Stomach (tissue), 9 donors: ENCODE results near the gene ZNF335. TPM values are rescaled to one million over a fixed set of nuclear protein-coding genes. Genes with fewer than 3 reads are reported as not detected.

Experiments
- DNase-seq, 2 donors: peaks; one replicate each; pipeline versions ENCODE4 v3.0.0 to v3.0.0-alpha.2; 2013 to 2019
- H3K27ac ChIP-seq, 5 donors: fragments of 200-600 bp in 4 of 5; sonication (generic) in 4 of 5; one replicate each; pipeline ENCODE4 v1.5.1; 2013 to 2019; ENCODE audit warnings: mild to moderate bottlenecking in 1 of 5, moderate library complexity in 1 of 5
- H3K27me3 ChIP-seq, 3 donors: fragments of 200-600 bp; sonication (generic); one replicate each; pipeline ENCODE4 v1.5.1; 2017 to 2019; ENCODE audit warnings: mixed run types in 1 of 3
- H3K36me3 ChIP-seq, 4 donors: fragments of 200-600 bp; sonication (generic); 1 replicate in 3 of 4; 2 replicates in 1 of 4; pipeline ENCODE4 v1.5.1; 2016 to 2019
- H3K4me1 ChIP-seq, 4 donors: fragments of 200-600 bp; sonication (generic); one replicate each; pipeline ENCODE4 v1.5.1; 2016 to 2019
- H3K4me3 ChIP-seq, 4 donors: fragments of 200-600 bp; sonication (generic) in 3 of 4; one replicate each; pipeline ENCODE4 v1.5.1; 2016 to 2019; ENCODE audit warnings: mild to moderate bottlenecking in 1 of 4
- H3K9me3 ChIP-seq, 4 donors: fragments of 200-600 bp; sonication (generic); one replicate each; pipeline ENCODE4 v1.5.1; 2016 to 2019
- EP300 ChIP-seq: sonication (generic); formaldehyde crosslinking; IDR thresholded peaks from one replicate; pipeline ENCODE4 v1.6.1; 2017; ENCODE audit warnings: antibody characterized with exemption
- POLR2A ChIP-seq, 4 donors: fragments of 450-650 bp; IDR thresholded peaks; one replicate each; pipeline ENCODE4 v1.6.1; 2016; ENCODE audit warnings: antibody characterized with exemption in 4 of 4, control low read depth in 2 of 4, mild to moderate bottlenecking in 1 of 4, moderate library complexity in 1 of 4
- POLR2AphosphoS5 ChIP-seq, 3 donors: sonication (generic); formaldehyde crosslinking; IDR thresholded peaks; one replicate each; pipeline ENCODE4 v1.6.1; 2016; ENCODE audit warnings: antibody characterized with exemption in 3 of 3
- WGBS, 5 donors: extraction: QIAGEN DNeasy Blood & Tissue Kit in 3 of 5; methylation state at CpG; one replicate each; pipeline versions ENCODE4 v1.1.5 to v1.1.7; 2013 to 2018; 5-methylcytosine and 5-hydroxymethylcytosine counted together
- intact Hi-C: fragments of 100-400 bp; cut with DNase I; formaldehyde crosslinking; loops from one replicate; pipeline ENCODE4 v1.15.1; 2023; ENCODE audit warnings: low total_unique reads
- polyA plus RNA-seq, 3 donors: library from polyadenylated mRNA; stranded (reverse); fragments of 200-250 nt; gene quantifications; one replicate each; pipeline ENCODE4 v1.2.3, GENCODE V29; 2013
- total RNA-seq, 5 donors: library from RNA; depleted of rRNA; stranded (reverse); fragments of >200 nt; gene quantifications; one replicate each; pipeline versions ENCODE4 v1.1.0 to v1.2.3, GENCODE V29; 2014 to 2016
- TF ChIP-seq, protein P1 (sequence below), 7 experiments: fragments of 450-650 bp in 4 of 7; fragments of 200-600 bp in 3 of 7; sonication (generic) in 3 of 7; IDR thresholded peaks; one replicate each; pipeline ENCODE4 v1.5.1; 2016 to 2019; ENCODE audit warnings: antibody characterized with exemption in 7 of 7, control low read depth in 2 of 7, mild to moderate bottlenecking in 1 of 7
- donor health status: healthy with polysubstance abuse.
- donor health status: Bipolar disorder and iron deficiency.
- donor health status: healthy.

The ZNF335 gene
- total and polyA plus RNA-seq, 8 donors: 7.2 to 72.3 (median 18.0) TPM

- no peaks in the 10 kb centered on the region for H3K36me3 ChIP-seq
- H3K27me3 ChIP-seq: peaks cover 30 to 95% (median 44%) of the 10 kb centered on the region in 3 donors
- no peak overlapping the region for H3K4me3 ChIP-seq
- peaks cover 15 to 32% (median 24%) of the 10 kb centered on the region in 4 donors for H3K4me1 ChIP-seq
- intact Hi-C loops: loop anchor here (10.0 kb wide), 1 partner anchor 78 kb away; no protein-coding TSS in a partner anchor
- TF ChIP-seq, protein P1, sequence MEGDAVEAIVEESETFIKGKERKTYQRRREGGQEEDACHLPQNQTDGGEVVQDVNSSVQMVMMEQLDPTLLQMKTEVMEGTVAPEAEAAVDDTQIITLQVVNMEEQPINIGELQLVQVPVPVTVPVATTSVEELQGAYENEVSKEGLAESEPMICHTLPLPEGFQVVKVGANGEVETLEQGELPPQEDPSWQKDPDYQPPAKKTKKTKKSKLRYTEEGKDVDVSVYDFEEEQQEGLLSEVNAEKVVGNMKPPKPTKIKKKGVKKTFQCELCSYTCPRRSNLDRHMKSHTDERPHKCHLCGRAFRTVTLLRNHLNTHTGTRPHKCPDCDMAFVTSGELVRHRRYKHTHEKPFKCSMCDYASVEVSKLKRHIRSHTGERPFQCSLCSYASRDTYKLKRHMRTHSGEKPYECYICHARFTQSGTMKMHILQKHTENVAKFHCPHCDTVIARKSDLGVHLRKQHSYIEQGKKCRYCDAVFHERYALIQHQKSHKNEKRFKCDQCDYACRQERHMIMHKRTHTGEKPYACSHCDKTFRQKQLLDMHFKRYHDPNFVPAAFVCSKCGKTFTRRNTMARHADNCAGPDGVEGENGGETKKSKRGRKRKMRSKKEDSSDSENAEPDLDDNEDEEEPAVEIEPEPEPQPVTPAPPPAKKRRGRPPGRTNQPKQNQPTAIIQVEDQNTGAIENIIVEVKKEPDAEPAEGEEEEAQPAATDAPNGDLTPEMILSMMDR (IDR thresholded peaks at IDR 0.05): no peak
- TF ChIP-seq POLR2A (IDR thresholded peaks at IDR 0.05): no peak
- no peak for TF ChIP-seq EP300
- TF ChIP-seq POLR2AphosphoS5 (IDR thresholded peaks at IDR 0.05): no peak
- no peaks in the 10 kb centered on the region for H3K9me3 ChIP-seq
- WGBS, 5 donors: 67 to 74% (median 69%) methylated on average over 4 of the region's 4 CpGs
- no peak for DNase-seq
- H3K27ac ChIP-seq: no peak overlapping the region
Observed at GRCh38 chr20:46017272-46017671, 45.3 kb upstream of the ZNF335 start.

DNA sequence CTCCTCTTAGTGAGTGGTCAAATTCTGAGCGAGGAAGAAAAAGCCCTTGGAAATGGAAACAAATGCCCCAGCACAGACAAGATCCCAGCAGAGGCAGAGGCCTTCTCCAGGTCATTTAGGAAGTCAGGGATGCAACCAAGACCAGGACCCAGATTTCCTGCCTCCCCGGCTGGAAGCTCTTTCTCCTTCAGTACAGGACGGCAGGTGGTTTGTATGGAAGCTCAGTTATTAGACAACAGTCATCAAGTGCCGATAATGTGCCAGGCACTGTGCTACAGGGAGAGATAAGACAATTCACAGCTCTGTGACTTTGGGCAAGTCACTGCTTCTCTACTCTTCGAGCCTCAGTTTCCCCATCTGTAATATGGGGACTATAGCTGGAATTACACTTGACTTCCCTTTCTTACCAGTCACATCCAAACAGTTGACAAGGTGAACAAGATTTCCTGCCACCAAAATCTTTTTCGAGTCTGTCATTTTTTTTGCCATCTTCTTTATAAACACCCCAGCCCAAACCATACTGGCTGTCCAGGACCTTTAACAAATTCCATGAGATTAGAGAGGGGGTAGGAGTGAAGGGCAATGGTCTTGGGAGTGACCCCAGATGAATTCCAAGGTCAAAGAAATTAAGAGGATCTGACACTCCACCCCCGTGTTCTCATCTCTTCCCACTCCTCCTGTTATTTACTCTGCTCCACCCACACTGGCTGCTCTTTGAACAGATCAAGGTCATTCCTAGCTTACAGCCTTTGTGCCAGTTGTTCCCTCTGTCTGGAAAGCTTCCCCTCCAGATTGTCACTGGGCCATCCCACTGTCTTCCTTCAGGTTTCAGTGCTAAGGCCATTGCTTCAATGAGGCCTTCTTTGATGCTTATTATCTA is 42.8 kb upstream of the ZNF335 start:
- whole genome bisulfite sequencing, 5 donors: 55 to 67% (median 62%) methylated on average over 7 of the region's 7 CpGs
- no peak for DNase-seq
- H3K27me3 ChIP-seq: peaks cover 36 to 95% (median 50%) of the 10 kb centered on the region in 3 donors
- H3K36me3 ChIP-seq: no peaks in the 10 kb centered on the region
- TF ChIP-seq POLR2A (IDR thresholded peaks at IDR 0.05) (no peak), EP300 (no peak), POLR2AphosphoS5 (IDR thresholded peaks at IDR 0.05) (no peak)
- H3K27ac ChIP-seq: no peak overlapping the region
- H3K9me3 ChIP-seq: no peaks in the 10 kb centered on the region
- intact Hi-C loops: loop anchor here (10.0 kb wide), 1 partner anchor 80 kb away; no protein-coding TSS in a partner anchor
- H3K4me1 ChIP-seq: peaks cover 6 to 44% (median 18%) of the 10 kb centered on the region in 4 donors
- H3K4me3 ChIP-seq: peak overlapping the region in 1 of 4 donors; percentile 33

GRCh38 chr20:46013829-46014516 is 42.0 kb upstream of the ZNF335 start:
- Histone ChIP-seq H3K9me3 (no peaks in the 10 kb centered on the region), H3K4me3 (peak overlapping the region in 2 of 4 donors; percentile 21 to 33), H3K4me1 (peaks cover 6 to 46% (median 18%) of the 10 kb centered on the region in 4 donors), H3K27ac (no peak overlapping the region), H3K27me3 (peaks cover 36 to 95% (median 57%) of the 10 kb centered on the region in 3 donors), H3K36me3 (no peaks in the 10 kb centered on the region)
- intact Hi-C loops: loop anchor here (10.0 kb wide), 1 partner anchor 81 kb away; no protein-coding TSS in a partner anchor
- DNase-seq: peak; percentile 68 to 84
- TF ChIP-seq, protein P1 (IDR thresholded peaks at IDR 0.05): peak in 5 of 7 experiments; percentile 40 to 87 (median 72)
- TF ChIP-seq EP300: no peak
- 0 to 4% (median 3%) methylated on average over 13 to 67 of the region's 67 CpGs for WGBS, 5 donors

DNA sequence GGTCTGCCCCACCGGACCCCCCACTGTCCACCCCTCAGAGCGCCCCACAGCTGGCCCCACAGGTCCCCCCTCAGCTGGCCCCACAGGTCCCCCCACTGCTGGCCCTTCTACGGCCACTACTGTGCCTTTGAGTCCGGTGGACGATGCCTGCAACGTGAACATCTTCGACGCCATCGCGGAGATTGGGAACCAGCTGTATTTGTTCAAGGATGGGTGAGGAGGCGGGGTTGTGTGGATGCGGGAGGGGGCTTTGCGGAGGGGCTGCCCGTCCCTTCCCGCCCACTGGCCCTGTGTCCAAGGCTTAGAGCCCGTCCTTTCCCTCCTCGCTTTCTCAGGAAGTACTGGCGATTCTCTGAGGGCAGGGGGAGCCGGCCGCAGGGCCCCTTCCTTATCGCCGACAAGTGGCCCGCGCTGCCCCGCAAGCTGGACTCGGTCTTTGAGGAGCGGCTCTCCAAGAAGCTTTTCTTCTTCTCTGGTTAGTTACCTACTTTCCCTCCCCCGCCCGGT is 41.4 kb upstream of the ZNF335 start:
- WGBS, 5 donors: 9 to 23% (median 13%) methylated on average over 22 to 28 of the region's 29 CpGs
- intact Hi-C loops: loop anchor here (10.0 kb wide), 1 partner anchor 81 kb away; no protein-coding TSS in a partner anchor
- Histone ChIP-seq H3K4me3 (peak overlapping the region in 2 of 4 donors; percentile 21 to 33), H3K27me3 (peaks cover 36 to 95% (median 61%) of the 10 kb centered on the region in 3 donors), H3K9me3 (no peaks in the 10 kb centered on the region), H3K36me3 (no peaks in the 10 kb centered on the region), H3K4me1 (peaks cover 6 to 48% (median 18%) of the 10 kb centered on the region in 4 donors), H3K27ac (no peak overlapping the region)
- DNase-seq: no peak
- TF ChIP-seq EP300 (no peak), POLR2AphosphoS5 (IDR thresholded peaks at IDR 0.05) (no peak), POLR2A (IDR thresholded peaks at IDR 0.05) (no peak)
- TF ChIP-seq, protein P1 (IDR thresholded peaks at IDR 0.05): no peak
